ENCODE data around the gene MYOG. TPM values are rescaled to one million over a fixed set of nuclear protein-coding genes. Genes with fewer than 3 reads are reported as not detected.

Gene MYOG
- total RNA-seq, 1 donor from 2014 or later, result not detected

DNA sequence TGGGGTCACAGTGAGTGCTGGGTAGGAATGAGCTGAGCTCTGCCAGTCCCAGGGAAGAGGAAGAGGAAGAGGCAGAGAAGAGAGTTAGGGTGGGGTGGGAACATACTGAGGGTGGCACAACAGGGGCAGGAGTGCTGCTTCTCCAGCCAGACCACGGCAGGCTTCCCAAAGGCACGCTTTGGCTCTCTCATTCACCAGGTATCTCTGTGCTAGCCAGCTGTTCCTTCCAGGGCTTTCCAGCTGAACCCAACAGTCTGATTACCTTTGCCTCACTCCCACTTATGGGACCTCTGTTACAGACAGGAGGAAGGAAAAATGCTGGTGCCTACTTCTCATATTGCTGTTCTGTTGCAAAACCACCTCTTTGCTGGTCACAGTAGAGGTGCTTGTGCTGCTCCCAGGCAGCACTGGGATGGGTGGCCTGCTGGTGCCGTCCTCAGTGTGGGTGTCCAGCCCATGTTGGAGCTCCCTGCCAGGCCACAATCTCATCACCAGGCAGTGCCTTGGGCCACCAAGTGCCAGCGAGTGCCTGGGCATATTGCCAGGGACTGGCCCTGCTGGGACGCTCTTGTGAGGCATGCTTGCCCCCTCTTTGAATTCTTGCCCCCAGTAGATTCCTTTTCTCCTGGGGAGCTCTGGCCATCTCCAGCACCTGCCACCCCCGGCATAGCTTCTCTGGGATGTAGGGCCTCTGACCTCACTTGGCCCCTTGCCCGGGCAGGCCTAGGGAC lies 43.9 kb upstream of the MYOG start:
- no peaks in the 10 kb centered on the region for H3K9me3 Mint-ChIP-seq
- peaks cover 16% of the 10 kb centered on the region for H3K4me1 Mint-ChIP-seq
- intact Hi-C loops (cut with micrococcal nuclease), result no loop called here
- ChIA-PET CTCF (interaction anchor here (0.6 kb wide), 1 partner anchor 43 kb away, joined by 3 read pairs; no protein-coding TSS in a partner anchor), POLR2A (no interaction called here)
- peaks cover 35% of the 10 kb centered on the region for H3K27me3 Mint-ChIP-seq
- ATAC-seq (ENCODE audit: low read depth) (no peak), DNase-seq (no peak)
- TF ChIP-seq, protein P1, sequence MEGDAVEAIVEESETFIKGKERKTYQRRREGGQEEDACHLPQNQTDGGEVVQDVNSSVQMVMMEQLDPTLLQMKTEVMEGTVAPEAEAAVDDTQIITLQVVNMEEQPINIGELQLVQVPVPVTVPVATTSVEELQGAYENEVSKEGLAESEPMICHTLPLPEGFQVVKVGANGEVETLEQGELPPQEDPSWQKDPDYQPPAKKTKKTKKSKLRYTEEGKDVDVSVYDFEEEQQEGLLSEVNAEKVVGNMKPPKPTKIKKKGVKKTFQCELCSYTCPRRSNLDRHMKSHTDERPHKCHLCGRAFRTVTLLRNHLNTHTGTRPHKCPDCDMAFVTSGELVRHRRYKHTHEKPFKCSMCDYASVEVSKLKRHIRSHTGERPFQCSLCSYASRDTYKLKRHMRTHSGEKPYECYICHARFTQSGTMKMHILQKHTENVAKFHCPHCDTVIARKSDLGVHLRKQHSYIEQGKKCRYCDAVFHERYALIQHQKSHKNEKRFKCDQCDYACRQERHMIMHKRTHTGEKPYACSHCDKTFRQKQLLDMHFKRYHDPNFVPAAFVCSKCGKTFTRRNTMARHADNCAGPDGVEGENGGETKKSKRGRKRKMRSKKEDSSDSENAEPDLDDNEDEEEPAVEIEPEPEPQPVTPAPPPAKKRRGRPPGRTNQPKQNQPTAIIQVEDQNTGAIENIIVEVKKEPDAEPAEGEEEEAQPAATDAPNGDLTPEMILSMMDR (IDR thresholded peaks at IDR 0.05), result no peak
- H3K27ac Mint-ChIP-seq, result no peak overlapping the region
- no peaks in the 10 kb centered on the region for H3K36me3 Mint-ChIP-seq (ENCODE audit: low read depth)
- H3K4me3 Mint-ChIP-seq, result no peak overlapping the region

DNA sequence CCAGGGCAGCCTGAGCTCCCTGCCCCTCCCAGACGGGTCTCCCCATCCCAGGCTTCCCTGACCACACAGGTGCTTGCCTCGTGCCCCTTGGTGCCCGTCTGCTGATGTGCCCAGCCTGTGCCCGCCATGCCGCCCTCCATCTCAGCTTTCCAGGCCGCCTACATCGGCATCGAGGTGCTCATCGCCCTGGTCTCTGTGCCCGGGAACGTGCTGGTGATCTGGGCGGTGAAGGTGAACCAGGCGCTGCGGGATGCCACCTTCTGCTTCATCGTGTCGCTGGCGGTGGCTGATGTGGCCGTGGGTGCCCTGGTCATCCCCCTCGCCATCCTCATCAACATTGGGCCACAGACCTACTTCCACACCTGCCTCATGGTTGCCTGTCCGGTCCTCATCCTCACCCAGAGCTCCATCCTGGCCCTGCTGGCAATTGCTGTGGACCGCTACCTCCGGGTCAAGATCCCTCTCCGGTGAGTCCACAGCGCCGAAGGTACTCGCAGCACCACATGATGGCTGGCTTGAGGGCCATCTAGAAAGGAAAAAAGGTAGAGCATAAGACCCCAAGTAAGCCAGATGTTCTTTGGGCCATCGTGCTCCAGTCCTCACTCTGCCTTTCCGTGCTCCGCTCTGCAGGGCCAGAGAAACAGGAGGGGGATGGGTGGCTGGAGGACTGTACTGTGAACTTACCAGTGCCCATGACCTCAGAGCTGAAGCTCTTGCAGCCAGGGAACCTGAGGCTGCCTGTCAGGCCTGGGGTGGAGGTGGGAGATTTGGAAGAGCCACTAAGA lies 43.1 kb upstream of the MYOG start:
- CTCF ChIA-PET, result no interaction called here

DNA sequence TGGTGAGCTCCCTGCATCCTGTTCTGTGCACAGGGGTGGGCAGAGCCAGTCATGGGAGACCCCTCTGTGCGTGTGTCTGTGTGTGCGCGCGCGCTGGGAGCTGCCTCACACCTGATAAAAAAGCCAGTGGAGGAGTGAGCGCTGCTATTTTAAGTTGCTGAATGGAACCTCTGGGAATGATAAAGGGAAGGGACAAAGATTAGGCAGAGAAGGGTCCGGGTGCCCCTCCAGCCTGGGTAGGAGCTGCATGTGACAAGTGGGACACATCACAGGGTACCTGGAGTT lies 42.6 kb upstream of the MYOG start:
- no peak overlapping the region for H3K27ac Mint-ChIP-seq
- DNase-seq (no peak), ATAC-seq (ENCODE audit: low read depth) (no peak)
- peaks cover 36% of the 10 kb centered on the region for H3K27me3 Mint-ChIP-seq
- TF ChIP-seq, protein P1 (IDR thresholded peaks at IDR 0.05), result no peak
- intact Hi-C loops (cut with micrococcal nuclease), result no loop called here
- H3K36me3 Mint-ChIP-seq (ENCODE audit: low read depth), result no peaks in the 10 kb centered on the region
- H3K4me1 Mint-ChIP-seq, result peaks cover 16% of the 10 kb centered on the region
- CTCF ChIA-PET, result no interaction called here
- H3K9me3 Mint-ChIP-seq, result no peaks in the 10 kb centered on the region
- H3K4me3 Mint-ChIP-seq, result no peak overlapping the region
- POLR2A ChIA-PET, result no interaction called here

More for the DNA sequence above, 43.1 kb upstream of the MYOG start:
- ATAC-seq (ENCODE audit: low read depth), result no peak
- no peak overlapping the region for H3K27ac Mint-ChIP-seq
- H3K9me3 Mint-ChIP-seq, result no peaks in the 10 kb centered on the region
- intact Hi-C loops (cut with micrococcal nuclease), result no loop called here
- TF ChIP-seq, protein P1 (IDR thresholded peaks at IDR 0.05), result no peak
- peaks cover 36% of the 10 kb centered on the region for H3K27me3 Mint-ChIP-seq
- no peak for DNase-seq
- POLR2A ChIA-PET, result no interaction called here
- no peak overlapping the region for H3K4me3 Mint-ChIP-seq
- no peaks in the 10 kb centered on the region for H3K36me3 Mint-ChIP-seq (ENCODE audit: low read depth)
- H3K4me1 Mint-ChIP-seq, result peaks cover 16% of the 10 kb centered on the region

DNA sequence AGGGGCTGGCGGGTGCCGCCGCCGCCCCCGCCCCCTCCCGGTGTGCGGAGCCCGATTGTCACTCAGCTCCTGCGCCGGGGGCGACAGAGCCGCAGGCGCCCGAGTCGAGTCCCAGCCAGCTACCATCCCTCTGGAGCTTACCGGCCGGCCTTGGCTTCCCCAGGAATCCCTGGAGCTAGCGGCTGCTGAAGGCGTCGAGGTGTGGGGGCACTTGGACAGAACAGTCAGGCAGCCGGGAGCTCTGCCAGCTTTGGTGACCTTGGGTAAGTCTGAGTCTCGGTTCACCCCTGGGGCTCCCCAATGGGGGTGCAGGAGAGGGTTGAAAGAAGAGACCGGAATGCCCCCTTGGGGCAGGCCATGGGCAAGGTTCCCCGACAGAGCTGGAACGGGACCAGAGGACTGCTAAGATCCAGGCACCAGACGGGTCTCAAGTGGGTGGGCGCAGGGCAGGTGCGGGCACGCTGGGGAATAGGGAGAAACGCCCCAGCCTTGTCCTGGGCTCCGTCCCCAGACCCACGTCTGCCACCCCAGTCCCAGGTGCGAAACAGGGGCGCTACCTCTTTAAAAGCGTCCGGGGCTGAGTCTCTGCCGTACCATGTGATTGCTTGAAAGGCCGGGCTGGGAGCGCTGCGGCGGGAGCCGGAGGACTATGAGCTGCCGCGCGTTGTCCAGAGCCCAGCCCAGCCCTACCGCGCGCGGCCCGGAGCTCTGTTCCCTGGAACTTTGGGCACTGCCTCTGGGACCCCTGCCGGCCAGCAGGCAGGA lies 42.0 kb upstream of the MYOG start, which contains the start of gene ADORA1:
ADORA1 (plus strand) TSS at position 61 of the 765 bp plus-strand sequence. CDS start 1,116 bp downstream, outside the sequence.
- no peaks in the 10 kb centered on the region for H3K9me3 Mint-ChIP-seq
- CTCF ChIA-PET, result no interaction called here
- H3K27me3 Mint-ChIP-seq, result peaks cover 34% of the 10 kb centered on the region
- TF ChIP-seq, protein P1 (IDR thresholded peaks at IDR 0.05), result no peak
- H3K4me3 Mint-ChIP-seq, result peak within 1 kb of the TSS; percentile 28
- intact Hi-C loops (cut with micrococcal nuclease), result no loop called here
- no peak within 1 kb of the TSS for H3K27ac Mint-ChIP-seq
- H3K4me1 Mint-ChIP-seq, result peaks cover 16% of the 10 kb centered on the region
- ATAC-seq (ENCODE audit: low read depth) (no peak), DNase-seq (no peak)
- no peaks in the 10 kb centered on the region for H3K36me3 Mint-ChIP-seq (ENCODE audit: low read depth)
- POLR2A ChIA-PET, result no interaction called here

Measured in activated B cell treated with CpG ODN at 0.5 μM for 24 hours (primary cell).